GM04503 (cell line): Measurements from ENCODE around the gene MTERF4.
"Not testable (repeated sequence)": the region's sequence is repeated elsewhere in the genome, so short reads cannot be mapped to it uniquely, and the experiment has no call there.

Source experiments
- DNase-seq: peaks from one replicate; pipeline ENCODE4 v3.0.0-alpha.2; 2012; ENCODE audit warnings: low read depth

Gene MTERF4

DNA sequence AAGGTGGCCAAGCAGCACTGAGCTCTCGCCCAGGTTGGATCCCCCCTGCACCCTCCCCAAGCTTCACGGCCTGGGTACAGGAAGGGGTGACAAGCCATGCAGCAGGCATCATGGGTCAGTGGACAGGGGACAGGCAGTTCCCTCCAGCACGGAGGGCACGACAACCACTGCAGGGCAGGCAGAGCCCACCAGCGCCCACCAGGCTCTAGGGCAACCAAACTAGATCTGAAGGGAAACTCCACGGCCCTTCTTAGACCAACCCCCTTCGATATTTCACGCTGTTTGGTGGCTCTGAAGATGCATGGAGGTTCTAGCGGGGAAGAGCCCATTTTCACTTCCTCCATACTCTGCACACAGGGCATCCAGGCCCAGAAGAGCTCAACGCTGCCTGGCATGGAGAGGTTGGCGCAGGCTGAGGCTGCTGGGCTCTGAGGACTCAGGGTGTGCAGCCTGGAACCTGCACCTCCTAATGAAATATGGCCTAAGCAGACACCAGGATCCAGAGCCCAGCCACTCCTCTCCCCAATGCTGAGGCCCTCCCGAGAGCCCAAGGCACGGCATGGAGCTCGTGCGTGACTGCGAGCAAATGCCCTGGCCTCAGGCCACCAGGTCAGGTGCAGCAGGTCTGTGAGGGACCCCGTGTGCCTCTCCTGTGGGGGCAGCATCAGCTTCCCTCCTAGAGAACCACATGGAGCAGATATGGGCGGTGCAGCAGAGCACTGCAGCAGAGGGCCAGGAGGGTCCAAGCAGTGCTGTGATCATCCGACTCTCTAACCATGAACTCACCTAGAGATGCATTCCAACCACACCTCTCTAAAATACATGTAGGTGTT, 8.7 kb upstream of the MTERF4 start:
- no peak for DNase-seq

DNA sequence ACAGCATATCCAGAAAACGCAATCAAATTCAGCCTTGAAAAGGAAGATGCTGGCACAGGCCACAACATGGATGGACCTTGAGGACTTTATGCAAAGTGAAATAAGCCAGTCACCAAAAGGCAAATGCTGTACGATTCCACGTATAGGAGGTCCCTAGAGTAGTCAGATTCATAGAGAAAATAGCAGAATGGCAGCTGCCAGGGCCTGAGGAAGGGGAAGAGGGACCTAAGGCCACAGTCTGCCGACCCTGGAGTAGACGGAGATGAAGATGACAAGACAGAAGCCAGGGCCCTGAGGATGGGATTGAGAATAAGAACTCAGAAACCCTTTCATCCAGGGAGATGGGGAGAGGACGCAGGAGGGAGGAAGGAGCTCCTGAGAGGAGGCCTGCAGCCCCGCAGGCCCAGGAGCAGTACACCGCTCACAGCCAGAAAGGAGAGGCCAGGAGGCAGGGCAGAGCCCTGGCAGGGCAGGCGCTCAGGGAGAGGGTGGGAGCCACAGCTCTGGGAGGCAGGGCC, 8.1 kb upstream of the MTERF4 start:
- no peak for DNase-seq

DNA sequence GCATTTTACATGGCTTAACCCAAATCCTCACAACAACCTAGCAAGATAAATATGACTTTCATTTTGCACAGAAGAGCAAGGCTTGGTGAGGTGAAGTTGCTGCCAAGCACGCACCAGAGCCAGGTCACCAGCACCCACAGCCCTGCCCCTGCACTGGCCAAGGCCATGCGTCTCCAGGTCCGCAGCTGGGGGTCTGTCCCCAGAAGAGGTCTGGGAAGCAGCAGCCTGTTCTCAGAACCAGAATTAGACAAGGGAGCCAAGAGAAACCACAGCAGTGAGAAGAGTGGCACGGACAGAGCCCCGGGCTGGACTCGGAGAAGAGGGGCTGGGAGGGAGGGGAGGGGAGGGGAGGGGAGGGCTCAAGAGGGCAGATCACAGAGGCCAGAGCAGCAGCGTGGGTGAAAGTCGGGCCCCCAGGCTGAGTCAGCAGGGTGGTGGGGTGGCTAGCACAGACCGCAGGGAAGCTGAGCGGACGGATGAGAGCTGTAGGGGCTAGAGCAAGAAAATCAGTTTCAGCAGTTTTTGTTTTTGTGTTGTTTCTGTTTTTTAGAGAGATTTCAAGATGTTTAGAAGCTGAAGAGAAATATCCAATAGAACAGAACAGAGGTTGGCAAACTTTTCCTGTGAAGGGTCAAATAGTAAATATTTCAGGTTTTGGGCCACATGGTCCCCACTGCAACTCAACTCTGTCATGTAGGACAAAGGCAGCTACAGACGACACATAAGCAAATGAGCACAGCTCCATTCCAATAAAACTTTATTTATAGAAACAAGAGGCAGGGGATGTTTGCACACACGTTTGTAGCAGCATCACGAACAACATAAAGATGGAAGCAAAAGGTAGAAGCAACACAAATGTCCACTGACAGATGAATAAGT, 7.4 kb upstream of the MTERF4 start:
- no peak for DNase-seq

DNA sequence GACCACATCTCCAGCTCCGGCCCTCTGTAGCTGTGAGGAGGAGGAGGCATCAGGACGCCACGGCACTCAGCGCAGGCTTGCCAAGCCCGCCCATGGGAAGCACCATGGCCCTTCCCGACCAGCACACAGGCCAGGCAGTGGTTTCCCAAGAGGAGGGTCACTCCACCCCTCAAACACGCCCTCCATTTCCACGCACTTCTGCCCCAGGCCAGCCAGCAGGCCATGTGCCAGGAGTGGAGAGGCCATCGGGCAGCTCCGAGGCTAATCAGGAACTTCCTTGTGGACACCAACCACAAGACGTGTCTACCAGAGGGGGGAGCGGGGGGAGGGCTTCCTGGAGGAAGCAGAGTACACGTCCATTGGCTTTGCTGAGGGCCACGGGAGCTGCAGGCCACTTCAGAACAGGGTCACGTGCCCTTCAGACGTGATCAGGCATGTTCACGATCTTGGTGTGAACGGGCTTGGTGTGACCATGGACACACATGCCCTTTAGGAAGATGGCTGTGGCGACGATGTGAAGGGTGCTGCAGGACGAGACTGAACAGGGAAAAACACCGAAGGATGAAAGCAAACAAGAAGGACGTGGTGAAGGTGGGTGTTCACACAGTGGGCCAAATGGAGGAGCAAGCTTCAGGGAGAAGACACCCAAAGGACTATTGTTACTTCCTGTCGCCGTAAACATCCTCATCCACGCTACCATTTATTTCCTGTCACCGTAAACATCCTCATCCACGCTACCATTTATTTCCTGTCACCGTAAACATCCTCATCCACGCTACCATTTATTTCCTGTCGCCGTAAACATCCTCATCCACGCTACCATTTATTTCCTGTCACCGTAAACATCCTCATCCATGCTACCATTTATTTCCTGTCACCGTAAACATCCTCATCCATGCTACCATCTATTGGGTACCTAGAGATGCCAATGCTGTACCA, 6.5 kb upstream of the MTERF4 start:
- DNase-seq: no peak

DNA sequence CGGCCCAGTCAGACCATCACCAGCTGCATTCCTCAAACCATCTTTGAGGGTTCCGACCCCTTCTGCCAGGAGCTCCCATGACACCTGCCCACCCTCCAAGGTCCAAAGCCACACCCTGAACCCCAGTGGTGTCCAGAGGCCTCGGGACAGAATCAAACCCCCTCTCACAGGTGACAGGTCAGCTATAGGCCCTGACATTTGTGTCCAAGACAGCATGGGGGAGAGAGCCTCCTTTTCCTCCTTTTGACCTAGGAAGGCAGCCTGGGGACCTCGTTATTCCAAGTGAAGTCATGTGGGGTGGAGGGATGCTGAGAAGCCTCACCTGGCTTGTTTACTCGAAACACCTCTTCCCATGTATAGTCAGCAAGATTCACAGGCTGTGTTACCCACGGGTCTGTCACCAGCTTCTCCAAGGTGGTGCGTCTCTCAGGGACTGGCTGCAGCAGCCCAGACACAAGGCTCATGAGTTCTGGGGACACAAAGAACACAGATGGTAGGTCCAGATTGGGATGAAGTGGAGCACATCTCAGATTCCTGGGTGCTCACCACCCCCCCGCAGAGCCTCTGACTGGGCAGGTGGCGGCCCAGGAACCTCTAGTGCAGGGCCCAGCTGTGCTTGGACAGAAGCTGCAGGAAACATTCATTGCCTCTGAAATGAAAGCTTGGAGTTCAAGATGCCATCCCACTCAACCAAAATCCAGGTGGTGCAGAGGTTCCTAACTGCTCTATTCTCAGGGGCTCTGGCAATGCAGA, 5.1 kb upstream of the MTERF4 start:
- DNase-seq: no peak

DNA sequence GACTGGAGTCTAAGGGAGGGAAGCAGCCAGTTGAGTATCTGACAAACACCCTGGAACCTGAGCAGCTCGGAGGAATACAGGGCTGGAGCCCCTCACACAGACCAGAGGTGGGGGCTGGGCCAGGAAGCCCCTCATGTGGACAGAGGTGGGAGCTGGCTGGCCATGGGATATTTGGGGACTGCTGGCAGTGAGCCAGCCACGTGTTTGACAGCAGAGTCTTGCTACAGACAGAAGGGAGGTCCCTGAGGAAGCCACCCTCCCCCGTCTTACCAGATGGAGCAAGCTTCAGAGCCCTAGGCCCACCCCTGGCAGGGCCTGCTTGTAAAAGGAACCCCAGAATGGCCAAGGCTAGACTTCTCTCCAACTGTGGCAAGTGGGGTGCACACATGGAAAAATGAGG, 3.6 kb upstream of the MTERF4 start:
- no peak for DNase-seq

DNA sequence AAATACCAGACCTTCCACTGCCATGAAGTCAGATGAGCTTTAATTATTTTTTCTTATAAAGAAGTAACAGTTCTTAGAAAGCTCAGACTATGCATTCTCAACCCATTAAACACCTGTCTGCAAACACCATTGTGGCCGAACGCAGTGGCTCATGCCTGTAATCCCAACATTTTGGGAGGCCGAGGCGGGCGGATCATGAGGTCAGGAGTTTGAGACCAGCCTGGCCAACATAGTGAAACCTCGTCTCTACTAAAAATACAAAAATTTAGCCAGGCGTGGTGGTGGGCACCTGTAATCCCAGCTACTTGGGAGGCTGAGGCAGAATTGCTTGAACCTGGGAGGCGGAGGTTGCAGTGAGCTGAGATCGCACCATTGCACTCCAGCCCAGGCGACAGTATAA, 2.5 kb upstream of the MTERF4 start:
- not testable (repeated sequence) for DNase-seq

DNA sequence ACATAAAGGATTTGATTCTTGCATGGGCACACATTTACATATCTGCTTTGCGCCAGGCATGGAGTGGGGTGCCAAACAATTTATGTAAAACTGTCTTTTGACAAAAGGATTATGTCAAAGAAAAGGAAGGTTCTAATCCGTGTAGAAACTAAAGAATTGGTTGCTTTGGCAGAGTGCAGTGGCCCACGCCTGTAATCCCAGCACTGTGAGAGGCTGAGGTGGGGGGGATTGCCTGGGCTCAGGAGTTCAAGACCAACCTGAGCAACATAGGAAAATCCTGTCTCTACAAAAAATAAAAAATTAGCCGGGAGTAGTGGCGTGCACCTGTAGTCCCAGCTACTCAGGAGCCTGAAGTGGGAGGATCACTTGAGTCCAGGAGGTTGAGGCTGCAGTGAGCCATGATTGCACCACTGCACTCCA, 1.1 kb upstream of the MTERF4 start:
- DNase-seq: no peak

DNA sequence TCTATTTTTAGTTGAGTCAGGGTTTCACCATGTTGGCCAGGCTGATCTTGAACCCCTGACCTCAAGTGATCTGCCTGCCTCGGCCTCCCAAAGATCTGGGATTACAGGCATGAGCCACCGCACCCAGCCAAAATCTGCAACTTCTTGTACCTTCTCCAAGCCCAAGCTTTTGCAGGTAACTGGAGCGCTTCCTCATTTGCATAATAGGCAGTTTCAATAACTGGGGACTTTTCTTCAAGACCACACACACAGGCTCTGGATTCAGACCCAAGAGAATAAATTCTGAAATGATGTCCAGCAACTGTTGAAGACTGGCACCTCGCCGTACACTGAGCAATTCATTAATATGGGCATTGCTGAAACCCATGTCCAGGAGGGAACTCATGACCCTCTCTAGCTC, 2.8 kb downstream of the MTERF4 start:
- no peak for DNase-seq

DNA sequence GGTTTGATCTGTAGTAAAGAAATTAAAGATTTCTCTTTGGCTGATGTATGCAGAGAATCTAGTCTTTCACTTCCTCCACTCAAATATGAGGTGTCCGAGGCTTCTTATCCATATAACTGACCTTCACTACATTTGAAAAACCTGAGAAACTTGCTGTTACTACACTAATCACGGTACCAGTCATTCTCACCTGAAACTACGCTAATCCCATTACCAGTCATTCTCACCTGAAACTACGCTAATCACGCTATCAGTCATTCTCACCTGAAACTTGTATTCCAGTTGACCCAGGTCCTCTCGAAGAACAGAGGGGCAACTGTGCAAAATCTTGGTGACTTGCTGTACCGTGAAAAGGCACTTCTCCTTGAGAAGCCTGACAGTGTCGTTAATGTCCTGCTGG, 5.1 kb downstream of the MTERF4 start:
- DNase-seq: no peak

DNA sequence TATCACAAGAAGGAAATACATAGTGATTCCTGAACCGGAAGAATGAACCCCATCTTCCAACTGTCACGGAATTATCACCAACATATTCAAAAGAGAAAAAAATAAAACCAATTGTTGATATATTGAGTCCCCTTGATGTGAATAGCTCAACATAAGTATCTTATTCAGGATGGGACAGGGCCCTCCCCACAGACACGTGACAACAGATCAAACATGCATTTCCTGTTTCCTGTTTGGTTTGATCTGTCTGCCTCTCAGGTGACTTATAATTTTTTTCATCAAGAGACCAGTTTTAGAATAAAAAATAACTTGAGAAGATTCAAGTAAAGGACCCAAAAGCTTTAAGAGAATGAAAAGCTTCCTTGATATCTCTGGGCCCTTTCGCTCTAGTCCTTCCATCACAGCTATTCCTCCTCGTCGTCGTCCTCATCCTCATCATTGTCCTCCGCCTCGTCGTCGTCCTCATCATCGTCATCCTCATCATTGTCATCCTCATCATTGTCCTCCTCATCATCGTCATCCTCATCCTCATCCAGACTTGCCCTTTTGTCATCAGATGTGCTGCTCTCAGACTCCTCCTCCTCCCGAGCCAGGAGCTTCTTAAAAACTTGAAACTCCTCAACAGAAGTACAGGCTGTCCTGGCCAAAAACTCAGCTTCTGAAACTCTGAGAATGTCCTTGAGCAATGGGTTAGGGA, 6.3 kb downstream of the MTERF4 start:
- no peak for DNase-seq

DNA sequence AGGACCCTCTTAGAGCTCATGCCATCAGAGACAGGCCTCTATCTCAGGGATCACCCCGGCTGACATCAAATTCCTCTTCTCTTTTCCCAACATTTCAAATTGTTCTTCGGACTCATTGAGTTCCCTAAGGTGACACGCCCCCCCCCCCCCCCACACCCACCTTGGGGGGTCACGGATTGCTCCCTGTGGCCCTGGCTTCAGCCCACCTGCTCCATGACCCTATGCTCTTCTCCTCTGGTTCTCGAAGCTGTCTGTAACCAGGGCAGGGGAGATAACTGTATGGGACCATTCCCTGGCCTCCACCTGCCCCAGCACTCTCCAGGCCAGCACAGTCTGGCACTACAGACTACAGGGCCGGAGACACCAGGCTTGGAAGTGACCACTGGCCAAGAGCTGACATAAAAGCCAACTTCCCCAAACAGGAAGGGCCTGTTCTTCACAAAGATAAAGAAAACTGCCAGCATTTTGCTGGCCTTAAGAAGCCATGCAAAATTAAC, 7.1 kb downstream of the MTERF4 start:
- no peak for DNase-seq

DNA sequence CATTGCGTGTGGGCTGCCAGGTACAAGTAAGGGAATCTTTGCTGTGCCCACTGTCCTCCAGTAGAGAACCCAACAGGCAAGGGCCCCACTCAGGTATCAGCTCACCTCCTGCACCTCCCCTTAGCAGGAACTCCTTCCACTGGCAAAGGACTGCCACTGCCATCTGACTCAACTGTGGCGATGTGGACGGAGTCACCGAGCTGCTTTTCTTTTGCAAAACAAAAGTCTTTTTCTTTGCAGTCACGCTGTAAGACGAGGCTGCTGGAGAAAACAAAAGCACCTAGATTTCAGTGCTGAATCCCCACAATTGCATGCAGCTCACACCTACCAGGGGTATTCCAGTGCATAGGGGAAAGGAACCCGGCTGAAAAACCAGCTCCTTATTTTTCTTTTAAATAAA, 7.9 kb downstream of the MTERF4 start:
- DNase-seq: no peak

DNA sequence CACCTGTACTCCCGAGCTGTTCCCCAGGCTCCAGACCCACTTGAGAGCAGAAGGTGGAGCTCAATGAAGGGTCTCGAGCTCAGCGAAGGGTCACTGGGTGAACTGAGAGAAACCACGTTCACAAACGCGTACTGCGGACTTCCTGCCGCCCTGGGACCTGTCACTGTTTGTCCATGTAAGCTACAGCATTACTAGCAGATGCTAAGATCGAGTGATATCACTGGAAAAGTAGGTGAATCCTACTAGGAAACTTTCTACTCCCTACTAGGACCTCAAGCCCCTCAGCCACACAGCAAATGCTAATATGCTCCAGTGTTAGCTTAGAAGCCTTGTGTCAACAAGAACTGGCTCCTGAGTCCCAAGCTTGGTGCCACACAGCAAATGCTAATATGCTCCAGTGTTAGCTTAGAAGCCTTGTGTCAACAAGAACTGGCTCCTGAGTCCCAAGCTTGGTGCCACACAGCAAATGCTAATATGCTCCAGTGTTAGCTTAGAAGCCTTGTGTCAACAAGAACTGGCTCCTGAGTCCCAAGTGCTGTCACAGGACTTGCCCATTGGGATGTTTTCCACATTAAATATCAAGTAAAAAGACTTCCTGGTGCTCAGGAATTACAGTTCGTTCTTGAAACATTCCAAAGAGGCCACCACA, 8.8 kb downstream of the MTERF4 start:
- DNase-seq: not testable (repeated sequence)

DNA sequence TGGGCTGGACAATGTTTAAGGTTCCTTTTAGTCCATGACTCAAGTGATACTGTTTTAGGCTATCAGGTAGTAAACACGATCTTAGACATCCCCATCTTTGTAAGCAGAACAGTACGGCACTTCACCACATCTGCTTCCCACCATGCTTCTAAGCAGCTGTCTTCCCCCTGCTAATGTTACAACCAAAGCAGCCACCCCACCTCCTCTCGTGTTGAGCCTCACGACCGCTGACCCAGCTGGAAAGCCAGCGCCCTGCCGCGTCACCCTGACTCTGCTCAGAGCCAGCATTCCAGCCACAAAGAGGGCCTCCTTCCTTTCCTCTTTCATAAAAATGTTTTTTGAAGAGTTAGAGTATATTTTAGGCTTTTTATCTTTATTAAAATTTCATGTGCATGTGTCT, 9.4 kb downstream of the MTERF4 start:
- DNase-seq: no peak

DNA sequence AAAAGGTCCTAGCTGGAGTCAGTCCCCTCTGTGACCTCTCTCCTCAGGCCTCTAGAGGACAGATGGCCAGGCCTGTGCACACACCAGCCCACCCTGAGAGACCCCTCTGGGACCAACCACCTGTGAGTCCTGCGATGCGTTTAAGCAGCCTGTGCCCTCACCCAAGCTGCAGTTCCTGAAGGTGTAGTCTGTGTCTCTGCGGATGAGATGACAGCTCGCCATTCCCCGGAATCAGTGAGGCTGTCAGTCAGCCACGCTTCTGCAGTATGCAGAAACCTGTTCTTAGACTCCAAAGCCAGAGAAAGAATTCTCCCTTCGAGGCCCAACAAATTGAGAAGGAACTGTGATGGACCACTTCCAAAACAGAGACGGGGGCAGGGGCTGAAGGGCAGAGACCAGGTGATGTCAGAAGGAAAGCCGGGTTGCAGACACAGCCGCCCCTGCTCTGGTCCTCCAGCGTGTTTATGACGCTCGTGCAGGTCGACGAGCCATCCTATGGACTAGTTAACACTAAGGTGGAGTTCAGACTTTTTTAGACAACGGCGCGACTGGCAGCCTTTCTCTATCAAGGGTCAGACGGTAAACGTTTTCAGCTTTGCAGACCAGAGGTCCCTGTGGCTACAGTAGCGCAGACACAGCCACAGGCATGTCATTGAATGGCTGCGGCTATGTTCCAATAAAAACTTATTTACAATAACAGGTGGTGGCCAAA, 10.2 kb downstream of the MTERF4 start:
- no peak for DNase-seq

DNA sequence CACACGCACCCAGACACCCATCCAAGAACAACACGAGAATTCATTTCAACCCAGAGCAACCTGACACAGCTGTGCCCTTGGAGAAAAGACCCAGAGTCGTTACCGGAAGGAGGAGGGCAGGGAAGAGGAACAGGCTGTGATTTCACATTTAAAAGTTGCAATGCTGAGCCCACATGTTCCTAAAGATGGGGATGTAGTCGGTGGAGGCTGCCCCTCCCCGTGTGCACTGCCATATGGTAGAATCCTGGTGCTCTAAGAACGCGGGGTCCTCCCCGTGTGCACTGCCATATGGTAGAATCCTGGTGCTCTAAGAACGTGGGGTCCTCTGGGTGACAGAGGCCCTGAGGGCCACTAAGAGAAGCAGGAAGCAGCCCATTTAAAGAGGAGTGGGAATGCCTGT, 10.9 kb downstream of the MTERF4 start:
- no peak for DNase-seq

DNA sequence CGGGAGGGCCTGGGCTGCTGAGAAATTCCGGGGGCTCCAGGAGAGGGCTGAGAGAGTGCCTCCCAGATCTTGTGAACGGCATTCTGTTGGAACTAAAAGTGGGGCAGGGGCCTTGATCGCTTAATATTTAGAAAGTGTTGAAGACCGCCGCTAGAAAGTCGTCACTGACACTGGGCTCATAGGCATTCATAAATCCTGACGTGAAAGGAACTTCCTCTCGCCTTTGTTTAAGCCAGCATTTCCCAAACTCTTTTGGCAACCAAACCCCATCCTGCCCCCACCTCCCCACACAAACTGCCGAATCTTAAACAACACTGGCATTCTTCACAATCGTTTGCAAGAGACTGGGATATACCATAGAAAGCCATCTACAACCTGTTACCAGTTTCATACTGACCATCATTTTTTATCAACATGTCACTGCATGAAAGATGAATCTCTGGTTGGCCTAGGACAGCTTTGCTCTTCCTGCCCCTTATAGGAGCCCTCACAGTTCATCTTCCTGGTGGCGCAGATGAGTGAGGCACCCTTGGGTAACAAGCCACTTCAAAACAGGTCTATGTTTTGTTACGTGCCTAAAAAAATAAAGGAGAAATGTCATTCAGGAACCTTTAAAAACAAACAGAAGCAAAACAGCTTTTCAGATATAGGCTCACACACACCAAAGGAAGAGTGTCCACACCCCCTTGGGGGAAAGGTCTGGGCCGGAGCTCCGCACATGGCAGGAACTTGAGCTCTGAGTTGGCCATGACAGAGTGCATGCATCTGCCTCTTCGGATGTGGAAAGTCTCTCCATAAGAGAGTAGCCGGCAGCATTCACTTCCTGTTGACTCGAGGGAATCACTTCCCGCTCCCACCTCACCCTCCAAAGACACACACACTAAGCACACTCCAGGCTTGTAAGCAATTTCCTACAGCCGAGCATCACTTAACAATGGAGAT, 13.0 kb downstream of the MTERF4 start:
- no peak for DNase-seq
